Mesendoderm (in vitro differentiated cells): ENCODE data around the gene MYO18B.
"Not testable (repeated sequence)": the region's sequence is repeated elsewhere in the genome, so short reads cannot be mapped to it uniquely, and the experiment has no call there.

Experiments
- DNase-seq: peaks from one replicate; pipeline ENCODE4 v3.0.0; 2013
- H2AK5ac ChIP-seq: 2 replicates; pipeline ENCODE4 v1.6.1; 2013; ENCODE audit warnings: low read length, inconsistent platforms
- H2BK120ac ChIP-seq: 2 replicates; pipeline ENCODE4 v1.6.1; 2013; ENCODE audit warnings: low read depth, mild to moderate bottlenecking, low read length, moderate library complexity, mixed read lengths
- H2BK15ac ChIP-seq: replicated peaks from 2 replicates; pipeline ENCODE4 v1.6.1; 2013; ENCODE audit warnings: low read depth, mild to moderate bottlenecking, moderate library complexity
- H2BK5ac ChIP-seq: 2 replicates; pipeline ENCODE4 v1.6.1; 2013; ENCODE audit warnings: low read length, inconsistent platforms
- H3K18ac ChIP-seq: 2 replicates; pipeline ENCODE4 v1.6.1; 2013; ENCODE audit warnings: mild to moderate bottlenecking, low read length, mixed read lengths
- H3K23ac ChIP-seq: one replicate; pipeline ENCODE4 v1.6.1; 2013; ENCODE audit warnings: low read length
- H3K27ac ChIP-seq: 2 replicates; pipeline ENCODE4 v1.5.1; 2013; ENCODE audit warnings: low read depth, mild to moderate bottlenecking, inconsistent platforms, low read length, moderate library complexity
- H3K27me3 ChIP-seq: 2 replicates; pipeline ENCODE4 v1.6.1; 2013; ENCODE audit warnings: low read length, control low read depth, mild to moderate bottlenecking, inconsistent platforms; ENCODE audit not compliant: insufficient read depth, poor library complexity
- H3K36me3 ChIP-seq: 2 replicates; pipeline ENCODE4 v1.6.1; 2013; ENCODE audit warnings: low read length, inconsistent platforms; ENCODE audit not compliant: control insufficient read depth, insufficient read depth
- H3K4ac ChIP-seq: one replicate; pipeline ENCODE4 v1.6.1; 2013; ENCODE audit warnings: low read depth, mild to moderate bottlenecking, low read length, moderate library complexity
- H3K4me1 ChIP-seq: 2 replicates; pipeline ENCODE4 v1.6.1; 2013; ENCODE audit warnings: low read depth, low read length, inconsistent platforms; ENCODE audit not compliant: control insufficient read depth
- H3K4me2 ChIP-seq: 2 replicates; pipeline ENCODE4 v1.6.1; 2013; ENCODE audit warnings: low read length
- H3K4me3 ChIP-seq: 2 replicates; pipeline ENCODE4 v1.5.1; 2013; ENCODE audit warnings: mild to moderate bottlenecking, low read length
- H3K56ac ChIP-seq: one replicate; pipeline ENCODE4 v1.6.1; 2013; ENCODE audit warnings: low read length
- H3K79me1 ChIP-seq: 2 replicates; pipeline ENCODE4 v1.6.1; 2013; ENCODE audit warnings: low read length, inconsistent platforms
- H3K79me2 ChIP-seq: 2 replicates; pipeline ENCODE4 v1.6.1; 2013; ENCODE audit warnings: mild to moderate bottlenecking, low read length; ENCODE audit not compliant: control insufficient read depth, insufficient read depth
- H3K9ac ChIP-seq: 2 replicates; pipeline ENCODE4 v1.6.1; 2013; ENCODE audit warnings: low read length, inconsistent platforms
- H4K5ac ChIP-seq: one replicate; pipeline ENCODE4 v1.6.1; 2013; ENCODE audit warnings: low read length
- H4K8ac ChIP-seq: one replicate; pipeline ENCODE4 v1.6.1; 2013; ENCODE audit warnings: low read depth, mild to moderate bottlenecking, control low read depth, low read length, moderate library complexity
- WGBS: extraction: QIAGEN DNeasy Blood & Tissue Kit; methylation state at CpG from one replicate; pipeline ENCODE4 v1.1.7; 2013; ENCODE audit warnings: low lambda C conversion rate, missing lambda C conversion rate; ENCODE audit not compliant: insufficient coverage; ENCODE audit errors: extremely low coverage; 5-methylcytosine and 5-hydroxymethylcytosine counted together

MYO18B gene

DNA sequence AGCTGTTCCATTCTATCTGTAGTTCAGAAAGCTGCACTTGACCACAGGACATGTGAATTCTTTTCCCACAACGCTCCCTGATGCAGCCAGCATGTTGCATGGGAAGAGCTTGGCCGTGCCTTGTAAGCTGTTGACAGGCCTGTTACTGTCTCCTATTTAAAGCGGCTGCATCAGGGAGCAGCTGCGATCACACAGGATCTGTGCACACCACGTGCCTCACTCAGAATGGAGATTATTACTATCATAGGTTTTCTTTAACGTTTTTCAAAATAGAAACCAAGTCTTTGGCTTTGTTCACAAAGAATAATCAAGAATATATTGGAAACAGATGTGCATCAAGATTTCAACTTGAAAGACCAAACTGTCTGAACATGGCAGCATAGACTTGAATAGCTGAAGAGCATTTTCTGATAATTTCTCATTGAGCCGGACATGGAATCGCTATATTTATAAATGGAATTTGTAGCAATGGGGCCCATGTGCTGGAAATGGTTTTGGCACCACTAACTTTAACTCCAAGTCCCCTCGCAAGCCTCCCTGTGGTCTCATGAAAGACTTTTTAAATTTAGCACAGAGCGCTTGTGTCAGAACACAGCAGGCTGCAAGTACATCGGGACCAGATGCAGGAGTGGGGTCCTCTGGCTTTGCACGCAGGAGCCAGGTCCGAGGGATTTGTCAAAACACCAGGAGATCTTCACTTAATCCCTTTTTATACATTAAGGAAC lies 40.8 kb upstream of the MYO18B start:
- no peaks in the 10 kb centered on the region for H3K36me3 ChIP-seq
- no peak overlapping the region for H3K56ac ChIP-seq
- H2BK5ac ChIP-seq: no peak overlapping the region
- no peak overlapping the region for H3K23ac ChIP-seq
- H4K8ac ChIP-seq: no peak overlapping the region
- H3K27ac ChIP-seq: no peak overlapping the region
- DNase-seq: no peak
- H3K79me2 ChIP-seq: no peaks in the 10 kb centered on the region
- H3K27me3 ChIP-seq: no peaks in the 10 kb centered on the region
- H2BK120ac ChIP-seq: no peak overlapping the region
- H3K4me3 ChIP-seq: no peak overlapping the region
- no peak overlapping the region for H3K9ac ChIP-seq
- no CpG with 5 or more reads among the region's 13 CpGs for WGBS
- H3K18ac ChIP-seq: no peak overlapping the region
- no peak overlapping the region for H2AK5ac ChIP-seq
- no peaks in the 10 kb centered on the region for H3K79me1 ChIP-seq
- H4K5ac ChIP-seq: no peak overlapping the region
- no peaks in the 10 kb centered on the region for H3K4me1 ChIP-seq
- no peak overlapping the region for H3K4ac ChIP-seq
- H3K4me2 ChIP-seq: no peak overlapping the region
- H2BK15ac ChIP-seq: no peak overlapping the region

DNA sequence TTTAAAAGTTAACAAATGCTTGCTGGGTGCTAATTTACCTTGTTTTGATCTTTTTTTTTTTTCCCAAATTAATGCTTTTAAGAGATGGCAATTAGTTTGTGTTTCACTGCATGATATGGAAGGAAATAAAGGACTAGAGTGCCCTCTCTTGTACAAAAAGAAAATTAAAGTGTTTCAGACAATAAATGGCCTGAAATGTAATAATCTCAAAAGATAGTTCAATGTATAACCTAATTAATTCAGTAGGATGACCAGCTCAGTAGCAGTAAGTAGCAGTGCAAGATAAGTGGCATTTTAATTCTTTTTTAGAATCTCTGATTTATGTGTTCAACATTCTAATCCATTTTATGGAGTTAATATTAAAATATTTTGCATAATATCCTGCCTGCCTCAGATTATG lies 39.9 kb upstream of the MYO18B start:
- Histone ChIP-seq H3K9ac (no peak overlapping the region), H3K18ac (no peak overlapping the region), H3K79me2 (no peaks in the 10 kb centered on the region), H4K8ac (no peak overlapping the region), H2BK15ac (no peak overlapping the region), H3K4me3 (no peak overlapping the region), H3K56ac (no peak overlapping the region), H3K36me3 (no peaks in the 10 kb centered on the region), H3K4me1 (no peaks in the 10 kb centered on the region), H3K79me1 (no peaks in the 10 kb centered on the region), H2BK5ac (no peak overlapping the region), H3K23ac (no peak overlapping the region), H4K5ac (no peak overlapping the region), H2BK120ac (no peak overlapping the region), H2AK5ac (no peak overlapping the region), H3K27me3 (no peaks in the 10 kb centered on the region), H3K4me2 (no peak overlapping the region), H3K4ac (no peak overlapping the region), H3K27ac (no peak overlapping the region)
- no peak for DNase-seq

DNA sequence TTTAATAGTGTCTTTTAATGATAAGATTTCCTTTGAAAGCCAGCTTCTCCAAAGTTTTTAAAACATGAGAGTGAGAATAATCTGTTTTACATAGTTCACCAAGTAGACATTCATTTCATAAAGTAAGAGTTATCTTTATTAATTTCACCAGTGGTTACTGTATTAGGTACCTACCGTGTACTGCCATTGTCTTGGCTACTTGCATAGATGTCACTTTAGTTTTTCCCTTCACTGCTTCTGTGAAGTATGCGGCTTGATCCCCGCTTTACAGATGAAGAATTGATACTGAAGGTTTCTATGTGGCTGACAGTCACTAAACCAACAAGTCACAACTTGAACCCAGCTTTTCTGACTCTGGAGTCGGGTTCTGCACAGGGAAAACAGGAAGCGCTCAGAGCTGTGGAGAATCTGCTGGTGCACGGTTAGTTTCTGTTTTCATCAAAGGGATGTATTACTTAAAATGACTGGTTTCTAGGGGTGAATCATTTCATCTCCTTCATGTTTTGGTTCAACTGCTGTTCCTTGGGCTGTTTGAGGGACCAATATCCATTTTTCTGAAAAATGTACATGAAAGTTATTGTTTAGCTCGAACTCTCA lies 39.3 kb upstream of the MYO18B start:
- no peak overlapping the region for H2BK15ac ChIP-seq
- H3K36me3 ChIP-seq: no peaks in the 10 kb centered on the region
- no peak overlapping the region for H3K4me3 ChIP-seq
- no peak for DNase-seq
- H3K9ac ChIP-seq: no peak overlapping the region
- no peak overlapping the region for H3K56ac ChIP-seq
- no peak overlapping the region for H2BK5ac ChIP-seq
- no peak overlapping the region for H3K4ac ChIP-seq
- no peak overlapping the region for H3K27ac ChIP-seq
- H3K4me2 ChIP-seq: no peak overlapping the region
- H2BK120ac ChIP-seq: no peak overlapping the region
- no peak overlapping the region for H4K5ac ChIP-seq
- H2AK5ac ChIP-seq: no peak overlapping the region
- no peaks in the 10 kb centered on the region for H3K4me1 ChIP-seq
- no CpG with 5 or more reads among the region's 7 CpGs for WGBS
- no peak overlapping the region for H3K23ac ChIP-seq
- no peak overlapping the region for H3K18ac ChIP-seq
- H4K8ac ChIP-seq: no peak overlapping the region
- H3K79me2 ChIP-seq: no peaks in the 10 kb centered on the region
- no peaks in the 10 kb centered on the region for H3K79me1 ChIP-seq
- no peaks in the 10 kb centered on the region for H3K27me3 ChIP-seq

DNA sequence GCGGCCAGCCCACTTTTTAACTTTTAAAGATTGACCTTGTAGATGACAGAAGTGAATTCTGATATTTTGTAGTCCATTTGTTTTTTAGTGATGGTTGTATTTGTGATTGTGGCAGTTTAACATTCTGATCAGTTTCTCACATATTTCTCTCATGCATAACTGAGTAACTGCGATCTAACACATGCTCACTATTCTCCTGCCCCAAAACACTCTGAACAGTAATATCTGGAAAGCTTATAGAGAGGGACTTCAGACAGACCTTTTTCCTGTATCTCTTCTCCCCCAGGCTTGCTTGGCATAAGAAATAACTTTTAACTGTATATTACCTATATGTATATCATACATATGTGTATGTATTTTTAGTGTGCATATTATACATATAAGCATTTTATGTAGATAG lies 37.3 kb upstream of the MYO18B start:
- no peak overlapping the region for H3K4ac ChIP-seq
- WGBS: no CpG with 5 or more reads among the region's 2 CpGs
- H4K5ac ChIP-seq: no peak overlapping the region
- H3K18ac ChIP-seq: no peak overlapping the region
- DNase-seq: no peak
- H2BK15ac ChIP-seq: no peak overlapping the region
- H3K4me3 ChIP-seq: no peak overlapping the region
- H3K27me3 ChIP-seq: no peaks in the 10 kb centered on the region
- no peaks in the 10 kb centered on the region for H3K4me1 ChIP-seq
- no peaks in the 10 kb centered on the region for H3K79me1 ChIP-seq
- no peak overlapping the region for H4K8ac ChIP-seq
- no peak overlapping the region for H2AK5ac ChIP-seq
- no peak overlapping the region for H3K56ac ChIP-seq
- no peak overlapping the region for H2BK120ac ChIP-seq
- H3K9ac ChIP-seq: no peak overlapping the region
- no peak overlapping the region for H3K4me2 ChIP-seq
- H3K79me2 ChIP-seq: no peaks in the 10 kb centered on the region
- no peak overlapping the region for H2BK5ac ChIP-seq
- no peak overlapping the region for H3K23ac ChIP-seq
- H3K36me3 ChIP-seq: no peaks in the 10 kb centered on the region
- no peak overlapping the region for H3K27ac ChIP-seq

DNA sequence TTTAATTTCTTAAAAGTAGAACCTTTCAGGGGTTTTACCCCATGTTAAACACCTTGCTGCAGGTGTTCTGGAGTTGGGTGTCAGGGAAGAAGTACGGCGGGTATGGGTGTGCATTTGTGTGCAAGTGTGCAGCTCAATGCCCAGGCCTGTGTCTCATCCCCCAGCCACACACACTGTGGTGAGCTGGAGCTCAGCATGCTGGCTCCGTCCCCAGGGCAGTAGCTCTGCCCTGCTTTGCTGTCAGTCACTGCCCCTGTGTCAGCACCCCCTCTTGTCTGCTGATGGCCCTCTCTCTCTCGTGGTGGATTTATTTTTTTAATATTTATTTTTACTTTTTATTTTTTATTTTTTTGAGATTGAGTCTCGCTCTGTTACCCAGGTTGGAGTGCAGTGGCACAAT lies 35.8 kb upstream of the MYO18B start:
- Histone ChIP-seq H3K18ac (no peak overlapping the region), H3K27ac (no peak overlapping the region), H3K56ac (no peak overlapping the region), H3K79me2 (no peaks in the 10 kb centered on the region), H2BK120ac (no peak overlapping the region), H4K5ac (no peak overlapping the region), H2BK5ac (no peak overlapping the region), H3K36me3 (no peaks in the 10 kb centered on the region), H4K8ac (no peak overlapping the region), H3K4me3 (no peak overlapping the region), H3K4me1 (no peaks in the 10 kb centered on the region), H3K4ac (no peak overlapping the region), H3K79me1 (no peaks in the 10 kb centered on the region), H3K23ac (no peak overlapping the region), H3K4me2 (no peak overlapping the region), H2AK5ac (no peak overlapping the region), H2BK15ac (no peak overlapping the region), H3K27me3 (no peaks in the 10 kb centered on the region), H3K9ac (no peak overlapping the region)
- no CpG with 5 or more reads among the region's 5 CpGs for WGBS
- DNase-seq: no peak

DNA sequence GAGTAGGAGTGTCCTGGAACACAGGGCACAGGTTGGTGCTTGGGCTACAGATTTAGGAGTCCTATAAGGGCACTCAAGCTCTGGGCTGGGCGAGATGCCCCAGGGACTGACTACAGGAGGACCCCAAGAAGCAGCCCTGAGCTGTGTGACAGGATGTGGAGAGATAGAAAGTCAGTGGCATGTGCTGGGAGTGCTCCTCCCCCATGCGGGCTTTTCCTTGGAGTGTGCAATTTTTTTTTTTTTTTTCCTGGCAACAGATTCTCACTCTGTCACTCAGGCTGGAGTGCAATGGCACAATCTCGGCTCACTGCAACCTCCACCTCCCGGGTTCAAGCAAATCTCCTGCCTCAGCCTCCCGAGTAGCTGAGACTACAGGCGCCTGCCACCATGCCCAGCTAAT lies 33.6 kb upstream of the MYO18B start:
- H3K4ac ChIP-seq, H3K79me2 ChIP-seq, DNase-seq, H3K27me3 ChIP-seq, H4K5ac ChIP-seq, H3K4me2 ChIP-seq, H2BK15ac ChIP-seq, H3K23ac ChIP-seq, H4K8ac ChIP-seq, H2BK5ac ChIP-seq, H3K27ac ChIP-seq, H3K56ac ChIP-seq, H2AK5ac ChIP-seq, H3K4me3 ChIP-seq, H3K79me1 ChIP-seq, H2BK120ac ChIP-seq, H3K36me3 ChIP-seq, H3K9ac ChIP-seq, H3K4me1 ChIP-seq, H3K18ac ChIP-seq: not testable (repeated sequence)
- no CpG with 5 or more reads among the region's 6 CpGs for WGBS
